Retinal pigment epithelial cell (primary cell): ENCODE measurements around the gene RB1.

ENCODE experiments used
- DNase-seq: peaks from one replicate; pipeline ENCODE4 v3.0.0-alpha.2; 2010; ENCODE audit warnings: low read depth
- H3K4me3 ChIP-seq: 2 replicates; pipeline ENCODE4 v1.5.1; 2011; ENCODE audit warnings: mild to moderate bottlenecking, low read length, control low read depth, moderate library complexity
- CTCF ChIP-seq: conservative IDR thresholded peaks from 2 replicates; pipeline ENCODE4 v1.5.1; 2011; ENCODE audit warnings: low read depth, low read length, control low read depth, inconsistent platforms

Gene RB1

DNA sequence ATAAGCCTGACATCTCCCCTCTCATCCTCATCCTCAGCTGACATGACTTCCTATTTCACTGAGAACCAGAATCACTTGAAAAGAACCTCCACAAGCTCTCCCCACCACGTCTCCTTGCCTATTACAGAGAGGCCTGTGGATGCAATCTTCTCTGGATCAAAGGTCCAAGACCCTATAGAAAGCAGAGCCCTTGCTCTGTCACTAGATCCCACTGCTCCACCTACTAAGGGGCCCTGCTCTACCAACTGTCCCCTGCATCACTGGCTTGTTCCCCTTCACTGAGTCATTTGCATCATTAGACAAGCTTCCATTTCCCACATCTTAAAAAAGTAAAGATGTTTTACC is 188.5 kb downstream of the RB1 start:
- no peak for DNase-seq
- H3K4me3 ChIP-seq = no peak overlapping the region
- TF ChIP-seq CTCF = no peak

- no peak for TF ChIP-seq CTCF
- H3K4me3 ChIP-seq = no peak overlapping the region
- no peak for DNase-seq
Observed at GRCh38 chr13:48492470-48493065, 189.0 kb downstream of the RB1 start.

DNA sequence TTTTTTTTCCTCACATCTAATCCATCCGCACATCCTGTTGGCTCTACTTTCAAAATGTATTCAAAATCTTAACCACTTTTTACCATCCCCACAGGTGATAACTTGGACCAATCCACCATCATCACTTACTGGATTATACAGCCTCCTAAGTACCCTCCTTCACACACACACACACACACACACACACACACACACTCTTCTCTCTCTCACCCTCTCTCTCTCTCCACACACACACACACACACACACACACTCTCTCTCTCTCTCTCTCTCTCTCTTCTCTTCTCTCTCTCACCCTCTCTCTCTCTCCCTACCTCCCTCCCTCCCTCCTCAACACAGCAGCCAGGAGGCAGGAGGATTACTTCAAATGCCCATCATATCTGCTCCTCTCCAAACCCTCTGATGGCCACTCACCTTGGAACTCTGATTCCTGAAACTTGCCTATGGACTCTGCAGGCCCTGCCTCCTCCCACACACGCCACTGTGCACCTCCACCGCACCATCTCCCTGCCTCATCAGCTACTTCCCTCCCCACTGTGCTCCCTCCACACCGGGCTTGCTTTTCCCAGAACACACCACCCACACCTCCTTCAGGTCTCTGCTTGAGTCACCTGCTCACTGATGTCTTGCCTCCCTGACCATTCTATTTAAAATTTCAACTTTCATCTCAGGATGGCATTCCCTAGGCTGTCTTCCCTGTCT is 189.7 kb downstream of the RB1 start:
- H3K4me3 ChIP-seq = no peak overlapping the region
- no peak for TF ChIP-seq CTCF
- DNase-seq = no peak

GRCh38 chr13:48493851-48494250 is 190.3 kb downstream of the RB1 start:
- no peak overlapping the region for H3K4me3 ChIP-seq
- DNase-seq = peak; percentile 81
- no peak for TF ChIP-seq CTCF

DNA sequence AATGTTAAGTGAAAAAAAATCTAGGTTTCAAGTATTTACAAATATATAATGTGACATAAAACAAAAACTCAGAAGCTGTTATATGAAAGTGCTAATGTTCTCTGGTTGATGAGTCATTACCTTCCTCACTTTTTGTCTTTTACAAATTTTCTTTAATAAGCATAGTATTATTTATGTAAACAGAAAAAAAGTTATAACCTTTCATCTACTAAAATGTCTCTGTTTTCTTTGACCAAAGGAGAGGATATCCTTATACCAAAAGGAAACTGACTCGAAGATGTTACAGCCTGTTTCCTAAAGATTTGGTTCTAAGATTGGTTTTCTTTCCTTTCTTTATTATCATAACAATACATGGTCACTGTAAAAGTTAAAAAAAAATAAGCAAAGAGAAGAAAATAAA is 191.3 kb downstream of the RB1 start:
- no peak overlapping the region for H3K4me3 ChIP-seq
- DNase-seq = no peak
- TF ChIP-seq CTCF = no peak

DNA sequence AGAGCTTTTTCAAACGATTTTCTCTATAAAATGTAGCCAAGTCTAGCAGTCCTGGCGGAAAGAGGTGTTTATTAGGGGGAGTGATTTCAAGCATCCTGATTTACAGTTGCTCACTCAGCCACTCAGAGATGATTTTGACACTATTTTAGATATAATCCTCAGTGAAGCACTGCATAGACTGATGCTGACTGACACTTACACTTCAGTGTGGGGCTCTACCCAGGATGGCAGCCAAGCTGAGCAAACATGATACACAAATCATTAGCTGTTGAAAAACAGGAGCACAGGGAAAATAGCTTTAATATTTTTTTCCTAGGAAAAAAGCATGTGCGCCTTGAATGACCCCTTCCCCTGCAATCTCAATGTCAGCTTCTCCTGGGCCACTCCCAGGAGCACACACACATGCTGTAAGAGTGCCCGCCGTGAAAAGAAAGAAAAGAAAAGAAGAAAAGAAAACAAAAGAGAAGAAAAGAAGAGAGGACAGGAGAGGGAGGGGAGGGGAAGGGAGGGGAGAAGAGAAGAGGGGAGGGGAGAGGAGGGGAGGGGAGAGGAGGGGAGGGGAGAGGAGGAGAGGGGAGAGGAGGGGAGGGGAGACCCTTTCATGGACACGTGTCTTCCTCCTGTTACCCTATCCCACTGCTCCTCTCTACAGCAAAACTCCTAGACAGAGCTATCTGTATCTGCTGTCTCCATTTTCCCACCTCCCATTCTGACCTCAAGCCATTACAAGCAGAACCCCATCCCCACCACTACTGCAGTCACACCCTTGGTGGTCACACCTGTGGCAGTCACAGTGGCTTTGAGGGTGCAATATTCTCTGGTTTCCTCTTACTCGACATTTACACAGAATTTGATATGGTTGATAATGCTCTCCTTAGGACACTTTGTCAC is 193.0 kb downstream of the RB1 start:
- no peak for DNase-seq
- no peak overlapping the region for H3K4me3 ChIP-seq
- TF ChIP-seq CTCF = no peak
